ENCODE measurements around the gene KCNH8. TPM values are rescaled to one million over a fixed set of nuclear protein-coding genes. Genes with fewer than 3 reads are reported as not detected.

The KCNH8 gene
- total and polyA plus RNA-seq, 2 experiments from 2014 or later = 0.97 to 1.1 TPM

- H3K4me1 ChIP-seq (ENCODE audit: insufficient read depth) = no peaks in the 10 kb centered on the region
- no peak overlapping the region for H3K27ac ChIP-seq
- no peaks in the 10 kb centered on the region for H3K9me3 ChIP-seq (ENCODE audit: low read depth)
- H2AFZ ChIP-seq = no peak overlapping the region
- no peaks in the 10 kb centered on the region for H3K79me2 ChIP-seq
- H3K36me3 ChIP-seq (replicated peaks; ENCODE audit: insufficient read depth, low read depth) = no peaks in the 10 kb centered on the region
- no peaks in the 10 kb centered on the region for H3K9me2 ChIP-seq (replicated peaks; ENCODE audit: insufficient read depth)
- no peaks in the 10 kb centered on the region for H3K27me3 ChIP-seq
- DNase-seq (ENCODE audit: low spot score) = no peak
- 100% methylated on average over 1 of the region's 1 CpG for WGBS (ENCODE audit: low lambda C conversion rate, missing lambda C conversion rate)
- no peak overlapping the region for H3K4me2 ChIP-seq
- TF ChIP-seq EZH2phosphoT487 (IDR thresholded peaks at IDR 0.05; ENCODE audit: low read depth, severe bottlenecking, unreplicated experiment) (no peak), EZH2 (IDR thresholded peaks at IDR 0.05; ENCODE audit: borderline replicate concordance) (no peak)
- TF ChIP-seq, protein P1, sequence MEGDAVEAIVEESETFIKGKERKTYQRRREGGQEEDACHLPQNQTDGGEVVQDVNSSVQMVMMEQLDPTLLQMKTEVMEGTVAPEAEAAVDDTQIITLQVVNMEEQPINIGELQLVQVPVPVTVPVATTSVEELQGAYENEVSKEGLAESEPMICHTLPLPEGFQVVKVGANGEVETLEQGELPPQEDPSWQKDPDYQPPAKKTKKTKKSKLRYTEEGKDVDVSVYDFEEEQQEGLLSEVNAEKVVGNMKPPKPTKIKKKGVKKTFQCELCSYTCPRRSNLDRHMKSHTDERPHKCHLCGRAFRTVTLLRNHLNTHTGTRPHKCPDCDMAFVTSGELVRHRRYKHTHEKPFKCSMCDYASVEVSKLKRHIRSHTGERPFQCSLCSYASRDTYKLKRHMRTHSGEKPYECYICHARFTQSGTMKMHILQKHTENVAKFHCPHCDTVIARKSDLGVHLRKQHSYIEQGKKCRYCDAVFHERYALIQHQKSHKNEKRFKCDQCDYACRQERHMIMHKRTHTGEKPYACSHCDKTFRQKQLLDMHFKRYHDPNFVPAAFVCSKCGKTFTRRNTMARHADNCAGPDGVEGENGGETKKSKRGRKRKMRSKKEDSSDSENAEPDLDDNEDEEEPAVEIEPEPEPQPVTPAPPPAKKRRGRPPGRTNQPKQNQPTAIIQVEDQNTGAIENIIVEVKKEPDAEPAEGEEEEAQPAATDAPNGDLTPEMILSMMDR (IDR thresholded peaks at IDR 0.05; ENCODE audit: poor library complexity) = no peak
- H4K20me1 ChIP-seq (ENCODE audit: insufficient read depth, poor library complexity, severe bottlenecking) = no peaks in the 10 kb centered on the region
- H3K4me3 ChIP-seq = no peak overlapping the region
Measured at GRCh38 chr3:19399356-19399755, 251.0 kb downstream of the KCNH8 start.

DNA sequence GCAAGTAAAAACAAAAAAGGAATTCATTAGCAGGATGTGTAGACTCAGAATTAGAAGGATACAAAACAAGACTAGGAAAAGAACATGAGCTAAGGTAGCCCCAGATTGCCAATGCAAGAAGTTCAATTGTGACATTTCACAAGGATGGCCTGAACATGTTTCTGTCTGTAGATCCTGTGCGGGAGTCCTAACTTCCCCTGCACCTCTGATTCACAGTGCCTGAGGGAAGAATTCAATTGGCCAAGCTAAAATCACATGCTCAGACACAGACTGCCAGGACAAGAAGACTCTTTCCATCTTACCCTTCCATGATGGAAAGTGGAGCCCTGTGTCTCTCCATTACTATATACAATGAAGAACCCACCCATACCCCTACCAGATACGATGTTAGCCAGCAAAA lies 251.5 kb downstream of the KCNH8 start:
- H3K79me2 ChIP-seq = no peaks in the 10 kb centered on the region
- no peaks in the 10 kb centered on the region for H3K4me1 ChIP-seq (ENCODE audit: insufficient read depth)
- no peaks in the 10 kb centered on the region for H3K27me3 ChIP-seq
- no peak overlapping the region for H2AFZ ChIP-seq
- no peaks in the 10 kb centered on the region for H3K36me3 ChIP-seq (replicated peaks; ENCODE audit: insufficient read depth, low read depth)
- H3K9me2 ChIP-seq (replicated peaks; ENCODE audit: insufficient read depth) = no peaks in the 10 kb centered on the region
- TF ChIP-seq EZH2 (IDR thresholded peaks at IDR 0.05; ENCODE audit: borderline replicate concordance) (no peak), EZH2phosphoT487 (IDR thresholded peaks at IDR 0.05; ENCODE audit: low read depth, severe bottlenecking, unreplicated experiment) (no peak)
- TF ChIP-seq, protein P1 (IDR thresholded peaks at IDR 0.05; ENCODE audit: poor library complexity) = no peak
- no peak overlapping the region for H3K4me3 ChIP-seq
- H3K4me2 ChIP-seq = no peak overlapping the region
- DNase-seq (ENCODE audit: low spot score) = no peak
- WGBS (ENCODE audit: low lambda C conversion rate, missing lambda C conversion rate) = 75% methylated on average over 2 of the region's 2 CpGs
- H3K27ac ChIP-seq = no peak overlapping the region
- H3K9me3 ChIP-seq (ENCODE audit: low read depth) = no peaks in the 10 kb centered on the region
- H4K20me1 ChIP-seq (ENCODE audit: insufficient read depth, poor library complexity, severe bottlenecking) = no peaks in the 10 kb centered on the region

- Histone ChIP-seq H3K4me1 (ENCODE audit: insufficient read depth) (no peaks in the 10 kb centered on the region), H3K27me3 (no peaks in the 10 kb centered on the region), H3K36me3 (replicated peaks; ENCODE audit: insufficient read depth, low read depth) (no peaks in the 10 kb centered on the region), H3K27ac (no peak overlapping the region), H3K4me2 (no peak overlapping the region), H3K4me3 (no peak overlapping the region), H3K79me2 (no peaks in the 10 kb centered on the region), H3K9me2 (replicated peaks; ENCODE audit: insufficient read depth) (no peaks in the 10 kb centered on the region), H3K9me3 (ENCODE audit: low read depth) (no peaks in the 10 kb centered on the region), H2AFZ (no peak overlapping the region), H4K20me1 (ENCODE audit: insufficient read depth, poor library complexity, severe bottlenecking) (no peaks in the 10 kb centered on the region)
- 57% methylated on average over 4 of the region's 4 CpGs for WGBS (ENCODE audit: low lambda C conversion rate, missing lambda C conversion rate)
- TF ChIP-seq EZH2phosphoT487 (IDR thresholded peaks at IDR 0.05; ENCODE audit: low read depth, severe bottlenecking, unreplicated experiment) = no peak
- DNase-seq (ENCODE audit: low spot score) = no peak
Measured at GRCh38 chr3:19420159-19420558, 271.8 kb downstream of the KCNH8 start.

DNA sequence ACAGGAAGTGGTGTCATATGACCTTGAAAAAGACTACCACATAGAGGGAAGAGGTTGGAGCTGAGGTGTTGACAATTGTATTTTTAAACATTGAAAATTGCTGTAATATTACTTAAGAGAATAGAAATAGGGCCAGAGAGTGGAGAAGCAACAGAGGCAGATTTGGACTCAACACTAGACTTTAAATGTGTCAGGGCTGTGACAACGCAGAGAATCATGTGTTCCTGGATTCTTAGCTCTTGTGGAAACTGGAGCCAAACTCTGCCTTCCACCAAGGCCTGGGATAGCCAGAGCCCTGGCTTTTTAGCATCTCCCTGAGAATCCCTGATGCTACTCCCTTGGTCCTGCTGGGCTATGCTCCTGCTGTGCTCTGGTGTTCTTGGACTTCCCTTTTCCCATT lies 277.5 kb downstream of the KCNH8 start:
- WGBS (ENCODE audit: low lambda C conversion rate, missing lambda C conversion rate) = 96% methylated on average over 1 of the region's 1 CpG
- H3K4me1 ChIP-seq (ENCODE audit: insufficient read depth) = no peaks in the 10 kb centered on the region
- no peaks in the 10 kb centered on the region for H3K9me2 ChIP-seq (replicated peaks; ENCODE audit: insufficient read depth)
- TF ChIP-seq EZH2 (IDR thresholded peaks at IDR 0.05; ENCODE audit: borderline replicate concordance) (no peak), EZH2phosphoT487 (IDR thresholded peaks at IDR 0.05; ENCODE audit: low read depth, severe bottlenecking, unreplicated experiment) (no peak)
- TF ChIP-seq, protein P1 (IDR thresholded peaks at IDR 0.05; ENCODE audit: poor library complexity) = no peak
- no peak for DNase-seq (ENCODE audit: low spot score)
- H3K36me3 ChIP-seq (replicated peaks; ENCODE audit: insufficient read depth, low read depth) = no peaks in the 10 kb centered on the region
- no peak overlapping the region for H3K4me3 ChIP-seq
- H2AFZ ChIP-seq = no peak overlapping the region
- no peaks in the 10 kb centered on the region for H3K9me3 ChIP-seq (ENCODE audit: low read depth)
- H4K20me1 ChIP-seq (ENCODE audit: insufficient read depth, poor library complexity, severe bottlenecking) = no peaks in the 10 kb centered on the region
- H3K27me3 ChIP-seq = no peaks in the 10 kb centered on the region
- no peaks in the 10 kb centered on the region for H3K79me2 ChIP-seq
- no peak overlapping the region for H3K4me2 ChIP-seq
- H3K27ac ChIP-seq = no peak overlapping the region
